ENCODE measurements around the gene KDM8.

KDM8 gene

GRCh38 chr16:27215660-27216059, 12.3 kb downstream of the KDM8 start:
- DNase-seq (ENCODE audit: low read depth in 2 of 2), result no peak

GRCh38 chr16:27216297-27216885, 13.1 kb downstream of the KDM8 start:
- no peak for DNase-seq (ENCODE audit: low read depth in 2 of 2)

GRCh38 chr16:27217256-27217655, 13.9 kb downstream of the KDM8 start:
- DNase-seq (ENCODE audit: low read depth in 2 of 2), result peak; percentile 50

- no peak for DNase-seq (ENCODE audit: low read depth in 2 of 2)
Observed at GRCh38 chr16:27218756-27219155, 15.4 kb downstream of the KDM8 start.

GRCh38 chr16:27219161-27219560, 15.8 kb downstream of the KDM8 start:
- no peak for DNase-seq (ENCODE audit: low read depth in 2 of 2)

GRCh38 chr16:27220120-27220519, 16.8 kb downstream of the KDM8 start:
- no peak for DNase-seq (ENCODE audit: low read depth in 2 of 2)

- no peak for DNase-seq (ENCODE audit: low read depth in 2 of 2)
Observed at GRCh38 chr16:27220527-27220926, 17.2 kb downstream of the KDM8 start.

- DNase-seq (ENCODE audit: low read depth in 2 of 2), result no peak
Observed at GRCh38 chr16:27220991-27221390, 17.7 kb downstream of the KDM8 start.

- no peak for DNase-seq (ENCODE audit: low read depth in 2 of 2)
Observed at GRCh38 chr16:27221576-27222248, 18.4 kb downstream of the KDM8 start.

- DNase-seq (ENCODE audit: low read depth in 2 of 2), result no peak
Observed at GRCh38 chr16:27222249-27223225, 19.2 kb downstream of the KDM8 start.

- DNase-seq (ENCODE audit: low read depth in 2 of 2), result no peak
Observed at GRCh38 chr16:27223226-27223610, 19.9 kb downstream of the KDM8 start.

GRCh38 chr16:27223701-27224100, 20.4 kb downstream of the KDM8 start:
- DNase-seq (ENCODE audit: low read depth in 2 of 2), result no peak

- DNase-seq (ENCODE audit: low read depth in 2 of 2), result no peak
Observed at GRCh38 chr16:27224271-27224737, 21.0 kb downstream of the KDM8 start.

GRCh38 chr16:27224741-27225300, 21.5 kb downstream of the KDM8 start:
- no peak for DNase-seq (ENCODE audit: low read depth in 2 of 2)

- no peak for DNase-seq (ENCODE audit: low read depth in 2 of 2)
Observed at GRCh38 chr16:27225536-27226360, 22.4 kb downstream of the KDM8 start.

- DNase-seq (ENCODE audit: low read depth in 2 of 2), result no peak
Observed at GRCh38 chr16:27226476-27226875, 23.1 kb downstream of the KDM8 start.

GRCh38 chr16:27226976-27227705, 23.8 kb downstream of the KDM8 start:
- no peak for DNase-seq (ENCODE audit: low read depth in 2 of 2)

GRCh38 chr16:27228045-27228444, 24.7 kb downstream of the KDM8 start:
- no peak for DNase-seq (ENCODE audit: low read depth in 2 of 2)

GRCh38 chr16:27228621-27229501, 25.5 kb downstream of the KDM8 start:
- DNase-seq (ENCODE audit: low read depth in 2 of 2), result no peak
